ENCODE data around the gene ADSL.

The ADSL gene

GRCh38 chr22:40330086-40330485 is 16.2 kb upstream of the ADSL start:
- no peaks in the 10 kb centered on the region for H3K36me3 ChIP-seq (replicated peaks)
- TF ChIP-seq, protein P1, sequence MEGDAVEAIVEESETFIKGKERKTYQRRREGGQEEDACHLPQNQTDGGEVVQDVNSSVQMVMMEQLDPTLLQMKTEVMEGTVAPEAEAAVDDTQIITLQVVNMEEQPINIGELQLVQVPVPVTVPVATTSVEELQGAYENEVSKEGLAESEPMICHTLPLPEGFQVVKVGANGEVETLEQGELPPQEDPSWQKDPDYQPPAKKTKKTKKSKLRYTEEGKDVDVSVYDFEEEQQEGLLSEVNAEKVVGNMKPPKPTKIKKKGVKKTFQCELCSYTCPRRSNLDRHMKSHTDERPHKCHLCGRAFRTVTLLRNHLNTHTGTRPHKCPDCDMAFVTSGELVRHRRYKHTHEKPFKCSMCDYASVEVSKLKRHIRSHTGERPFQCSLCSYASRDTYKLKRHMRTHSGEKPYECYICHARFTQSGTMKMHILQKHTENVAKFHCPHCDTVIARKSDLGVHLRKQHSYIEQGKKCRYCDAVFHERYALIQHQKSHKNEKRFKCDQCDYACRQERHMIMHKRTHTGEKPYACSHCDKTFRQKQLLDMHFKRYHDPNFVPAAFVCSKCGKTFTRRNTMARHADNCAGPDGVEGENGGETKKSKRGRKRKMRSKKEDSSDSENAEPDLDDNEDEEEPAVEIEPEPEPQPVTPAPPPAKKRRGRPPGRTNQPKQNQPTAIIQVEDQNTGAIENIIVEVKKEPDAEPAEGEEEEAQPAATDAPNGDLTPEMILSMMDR (IDR thresholded peaks at IDR 0.05; ENCODE audit: low read depth, low read length, missing control alignments) = no peak
- no peak for DNase-seq
- no peak overlapping the region for H3K27ac ChIP-seq
- H3K4me3 ChIP-seq (ENCODE audit: low read depth, low read length) = no peak overlapping the region
- no peaks in the 10 kb centered on the region for H3K27me3 ChIP-seq (replicated peaks)
- in situ Hi-C loops (cut with HindIII; ENCODE audit: low pct_ligation_motif_present, low sequenced_read_pairs) = no loop called here

GRCh38 chr22:40330615-40331014 is 15.7 kb upstream of the ADSL start:
- no peak for DNase-seq
- Histone ChIP-seq H3K27me3 (replicated peaks) (no peaks in the 10 kb centered on the region), H3K27ac (no peak overlapping the region), H3K36me3 (replicated peaks) (no peaks in the 10 kb centered on the region), H3K4me3 (ENCODE audit: low read depth, low read length) (no peak overlapping the region)
- in situ Hi-C loops (cut with HindIII; ENCODE audit: low pct_ligation_motif_present, low sequenced_read_pairs) = no loop called here
- TF ChIP-seq, protein P1 (IDR thresholded peaks at IDR 0.05; ENCODE audit: low read depth, low read length, missing control alignments) = no peak

DNA sequence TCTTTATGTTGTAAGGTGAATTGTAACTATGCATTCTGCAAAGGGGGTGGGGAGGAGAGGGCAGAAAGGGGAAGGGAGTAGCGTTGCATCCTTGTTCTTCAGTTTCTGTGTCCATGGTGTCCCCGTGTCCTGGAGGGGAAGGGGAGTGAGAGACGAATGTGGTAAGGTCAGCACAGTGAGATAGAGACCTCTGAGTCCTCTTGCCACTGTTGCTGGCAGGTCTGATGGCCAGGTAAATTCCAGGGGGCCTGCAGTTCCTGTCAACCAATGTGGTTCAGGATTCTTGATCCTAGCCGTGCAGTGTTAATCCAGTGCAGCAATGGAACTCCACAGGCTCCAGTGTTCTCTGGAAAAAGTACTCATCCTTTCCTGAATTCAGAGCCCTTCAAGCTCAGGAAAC is 14.6 kb upstream of the ADSL start:
- no peak for DNase-seq
- in situ Hi-C loops (cut with HindIII; ENCODE audit: low pct_ligation_motif_present, low sequenced_read_pairs) = no loop called here
- no peak overlapping the region for H3K4me3 ChIP-seq (ENCODE audit: low read depth, low read length)

DNA sequence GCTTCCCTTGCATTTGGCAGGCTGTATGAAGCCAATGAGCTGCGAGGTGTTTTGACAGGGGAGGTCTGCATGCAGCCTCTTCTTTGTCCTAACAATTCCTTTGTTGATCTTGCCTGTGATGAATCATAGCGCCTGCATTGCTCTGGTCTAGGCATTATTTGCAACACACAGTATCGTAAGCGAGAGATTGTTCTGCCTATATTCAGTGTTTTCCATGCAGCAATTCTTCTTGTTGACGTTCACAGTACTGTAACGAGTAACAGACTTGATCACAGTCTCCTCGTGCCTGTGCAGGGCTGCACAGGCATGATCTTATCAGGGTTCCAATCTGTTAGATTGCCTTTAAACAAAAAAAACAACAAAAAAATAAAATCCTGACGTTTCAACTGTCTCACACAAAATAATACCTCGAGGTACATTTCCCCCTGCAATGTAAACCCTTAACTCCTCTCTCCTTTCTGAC is 13.9 kb upstream of the ADSL start:
- in situ Hi-C loops (cut with HindIII; ENCODE audit: low pct_ligation_motif_present, low sequenced_read_pairs) = no loop called here
- Histone ChIP-seq H3K4me3 (ENCODE audit: low read depth, low read length) (no peak overlapping the region), H3K36me3 (replicated peaks) (no peaks in the 10 kb centered on the region), H3K27ac (no peak overlapping the region), H3K27me3 (replicated peaks) (no peaks in the 10 kb centered on the region)
- TF ChIP-seq, protein P1 (IDR thresholded peaks at IDR 0.05; ENCODE audit: low read depth, low read length, missing control alignments) = no peak
- DNase-seq = peak; percentile 72

More for the DNA sequence above, 14.6 kb upstream of the ADSL start:
- TF ChIP-seq, protein P1 (IDR thresholded peaks at IDR 0.05; ENCODE audit: low read depth, low read length, missing control alignments) = no peak
- Histone ChIP-seq H3K36me3 (replicated peaks) (no peaks in the 10 kb centered on the region), H3K27ac (no peak overlapping the region), H3K27me3 (replicated peaks) (no peaks in the 10 kb centered on the region)

- Histone ChIP-seq H3K27ac (no peak overlapping the region), H3K4me3 (ENCODE audit: low read depth, low read length) (no peak overlapping the region), H3K36me3 (replicated peaks) (no peaks in the 10 kb centered on the region), H3K27me3 (replicated peaks) (no peaks in the 10 kb centered on the region)
- no peak for DNase-seq
- in situ Hi-C loops (cut with HindIII; ENCODE audit: low pct_ligation_motif_present, low sequenced_read_pairs) = no loop called here
- TF ChIP-seq, protein P1 (IDR thresholded peaks at IDR 0.05; ENCODE audit: low read depth, low read length, missing control alignments) = no peak
These were observed 12.2 kb upstream of the ADSL start for GRCh38 chr22:40334060-40334459.

GRCh38 chr22:40334899-40335298 is 11.4 kb upstream of the ADSL start:
- TF ChIP-seq, protein P1 (IDR thresholded peaks at IDR 0.05; ENCODE audit: low read depth, low read length, missing control alignments) = no peak
- in situ Hi-C loops (cut with HindIII; ENCODE audit: low pct_ligation_motif_present, low sequenced_read_pairs) = no loop called here
- H3K27ac ChIP-seq = no peak overlapping the region

More at GRCh38 chr22:40334899-40335298, 11.4 kb upstream of the ADSL start:
- H3K27me3 ChIP-seq (replicated peaks) = no peaks in the 10 kb centered on the region
- DNase-seq = no peak
- no peaks in the 10 kb centered on the region for H3K36me3 ChIP-seq (replicated peaks)
- no peak overlapping the region for H3K4me3 ChIP-seq (ENCODE audit: low read depth, low read length)
